Endothelial cell of umbilical vein (primary cell): ENCODE measurements around the gene ALDH8A1. TPM values are rescaled to one million over a fixed set of nuclear protein-coding genes. Genes with fewer than 3 reads are reported as not detected.

ENCODE experiments used
- BruUV-seq: library from RNA; stranded (reverse); fragments of 400-500 nt; replicated peaks from 2 replicates; lab custom pipeline; 2021; lab: Mats Ljungman, UMichigan
- CTCF ChIA-PET: fragments of 300-600, 350-600 bp; sonication (Branson Sonifier 250); formaldehyde crosslinking; loops from one replicate; lab custom pipeline; 2021; ENCODE audit warnings: antibody characterized with exemption, inconsistent platforms; lab: Charles Lee
- POLR2A ChIA-PET: fragments of 300-600, 350-600 bp; sonication (Branson Sonifier 250); formaldehyde crosslinking; loops from one replicate; lab custom pipeline; 2021; ENCODE audit warnings: antibody characterized with exemption, inconsistent platforms; lab: Charles Lee
- DNase-seq: peaks from one replicate; pipeline ENCODE4 v3.0.0-alpha.2; 2011; ENCODE audit warnings: low read depth, low spot score
- FAIRE-seq: peaks from 2 replicates; lab custom pipeline; 2011; peaks lifted over from hg19 to GRCh38; lab: Jason Lieb, UNC
- H2AFZ ChIP-seq: 2 replicates; pipeline ENCODE4 v1.6.0; 2012; ENCODE audit warnings: low read depth, low read length, control low read depth, inconsistent platforms
- H3K27ac ChIP-seq: 2 replicates; pipeline ENCODE4 v1.5.1; 2011; ENCODE audit warnings: low read depth, mild to moderate bottlenecking, control low read depth, low read length, moderate library complexity; ENCODE audit not compliant: insufficient read depth
- H3K27me3 ChIP-seq, 2 experiments: 2 replicates each; pipeline versions ENCODE4 v1.6.0 to v1.6.1; 2011; ENCODE audit warnings: low read length in 2 of 2, mixed read lengths in 1 of 2; ENCODE audit not compliant: control insufficient read depth in 2 of 2, insufficient read depth in 2 of 2
- H3K36me3 ChIP-seq, 2 experiments: 2 replicates in 1 of 2; 3 replicates in 1 of 2; pipeline ENCODE4 v1.5.1; 2011; ENCODE audit warnings: low read length in 2 of 2, mild to moderate bottlenecking in 1 of 2, moderate library complexity in 1 of 2; ENCODE audit not compliant: control insufficient read depth in 2 of 2, insufficient read depth in 2 of 2; ENCODE audit errors: extremely low read depth in 1 of 2
- H3K4me1 ChIP-seq: 3 replicates; pipeline ENCODE4 v1.5.1; 2011; ENCODE audit warnings: mild to moderate bottlenecking, low read length; ENCODE audit not compliant: control insufficient read depth, insufficient read depth; ENCODE audit errors: extremely low read depth
- H3K4me2 ChIP-seq: 2 replicates; pipeline ENCODE4 v1.6.1; 2011; ENCODE audit warnings: low read length, control low read depth, mixed read lengths; ENCODE audit not compliant: insufficient read depth
- H3K4me3 ChIP-seq, 3 experiments: fragments of 200-600 bp in 1 of 3; sonication (generic), shearing (Covaris generic) in 1 of 3; replicated peaks in 1 of 3; 2 replicates each; pipeline ENCODE4 v1.5.1; 2011 to 2016; ENCODE audit warnings: control low read depth in 3 of 3, low read length in 3 of 3, mild to moderate bottlenecking in 2 of 3, inconsistent platforms in 1 of 3, low read depth in 1 of 3, moderate library complexity in 1 of 3; ENCODE audit not compliant: insufficient read depth in 1 of 3
- H3K79me2 ChIP-seq: 2 replicates; pipeline ENCODE4 v1.6.0; 2012; ENCODE audit warnings: low read length, inconsistent platforms; ENCODE audit not compliant: control insufficient read depth, insufficient read depth
- H3K9ac ChIP-seq: replicated peaks from 2 replicates; pipeline ENCODE3; 2011; ENCODE audit warnings: low read length, control low read depth; ENCODE audit not compliant: insufficient read depth; ENCODE audit errors: extremely low read depth
- H3K9me1 ChIP-seq: replicated peaks from 3 replicates; pipeline ENCODE4 v1.6.0; 2011; ENCODE audit warnings: mild to moderate bottlenecking, low read length; ENCODE audit not compliant: control insufficient read depth, insufficient read depth; ENCODE audit errors: extremely low read depth
- H3K9me3 ChIP-seq: replicated peaks from 2 replicates; pipeline ENCODE4 v1.5.1; 2012; ENCODE audit warnings: low read length, inconsistent platforms; ENCODE audit not compliant: control insufficient read depth, insufficient read depth
- H4K20me1 ChIP-seq: replicated peaks from 2 replicates; pipeline ENCODE3; 2011; ENCODE audit warnings: mild to moderate bottlenecking, low read length; ENCODE audit not compliant: control insufficient read depth, insufficient read depth; ENCODE audit errors: extremely low read depth
- CTCF ChIP-seq, 2 donors: IDR thresholded peaks; 1 replicate in 1 of 2; 2 replicates in 1 of 2; pipeline ENCODE4 v1.5.1; 2011; ENCODE audit warnings: low read length in 2 of 2, mild to moderate bottlenecking in 2 of 2, moderate library complexity in 2 of 2, control low read depth in 1 of 2, inconsistent platforms in 1 of 2, low read depth in 1 of 2; ENCODE audit not compliant: insufficient read depth in 1 of 2; ENCODE audit errors: extremely low read depth in 1 of 2
- EZH2 ChIP-seq: IDR thresholded peaks from 2 replicates; pipeline ENCODE4 v1.6.1; 2012; ENCODE audit warnings: borderline replicate concordance, low read depth, mild to moderate bottlenecking, moderate library complexity, low read length, inconsistent platforms; ENCODE audit not compliant: severe bottlenecking
- FOS ChIP-seq: IDR thresholded peaks from 2 replicates; pipeline ENCODE4 v1.6.1; 2011; ENCODE audit warnings: mild to moderate bottlenecking, low read length, moderate library complexity, borderline replicate concordance; ENCODE audit not compliant: insufficient read depth
- GATA2 ChIP-seq: IDR thresholded peaks from 2 replicates; pipeline ENCODE4 v1.7.0; 2011; ENCODE audit warnings: low read depth, mild to moderate bottlenecking, moderate library complexity, mixed read lengths, low read length; ENCODE audit not compliant: insufficient read length, insufficient read depth
- JUN ChIP-seq: IDR thresholded peaks from 2 replicates; pipeline ENCODE4 v1.6.1; 2011; ENCODE audit warnings: borderline replicate concordance, low read depth; ENCODE audit not compliant: insufficient read length, insufficient read depth
- MAX ChIP-seq: IDR thresholded peaks from 2 replicates; pipeline ENCODE4 v1.6.1; 2011; ENCODE audit not compliant: insufficient read depth, insufficient read length
- MYC ChIP-seq: IDR thresholded peaks from one replicate; pipeline ENCODE4 v1.6.1; 2011; ENCODE audit warnings: mild to moderate bottlenecking, low read depth, low read length
- POLR2A ChIP-seq: IDR thresholded peaks from 2 replicates; pipeline ENCODE4 v1.6.1; 2012; ENCODE audit warnings: low read depth, mild to moderate bottlenecking, control low read depth, low read length
- POLR2AphosphoS5 ChIP-seq: IDR thresholded peaks from 2 replicates; pipeline ENCODE4 v1.6.1; 2012; ENCODE audit warnings: low read depth, mild to moderate bottlenecking, control low read depth, low read length, moderate library complexity; ENCODE audit not compliant: insufficient read depth
- dilution Hi-C: fragments of 300-500 bp; cut with MboI; formaldehyde crosslinking; loops from one replicate; pipeline ENCODE4 v1.15.0; 2019; ENCODE audit warnings: low sequenced_read_pairs; ENCODE audit not compliant: extremely low pct_ligation_motif_present
- intact Hi-C: fragments of 100-400 bp; cut with micrococcal nuclease; formaldehyde crosslinking; loops from one replicate; pipeline ENCODE4 v1.10.0; 2022
- polyA plus RNA-seq, 4 experiments: library from polyadenylated mRNA; depleted of rRNA in 3 of 4; stranded (reverse) in 3 of 4; unstranded in 1 of 4; fragments of >200 nt; gene quantifications; 2 replicates each; pipeline versions ENCODE4 v1.2.1 to v1.2.3, GENCODE V29; 2011 to 2012; ENCODE audit warnings: missing spikeins in 1 of 4
- total RNA-seq: library from RNA; stranded (reverse); gene quantifications from 2 replicates; pipeline ENCODE4 v1.2.3, GENCODE V29; 2021

The ALDH8A1 gene
- total and polyA plus RNA-seq, 2 donors (not counting 3 experiments of a cell fraction or from before 2014, with no cell fraction given) = 0.08 to 0.95 TPM

- Histone ChIP-seq H3K79me2 (no peaks in the 10 kb centered on the region), H3K4me3 (no peak overlapping the region), H3K4me2 (no peak overlapping the region), H3K9me1 (no peaks in the 10 kb centered on the region), H3K9ac (no peak overlapping the region), H3K36me3 (no peaks in the 10 kb centered on the region), H3K4me1 (no peaks in the 10 kb centered on the region), H2AFZ (no peak overlapping the region), H3K27ac (no peak overlapping the region), H3K9me3 (no peaks in the 10 kb centered on the region), H4K20me1 (no peaks in the 10 kb centered on the region), H3K27me3 (no peaks in the 10 kb centered on the region)
- intact Hi-C loops (no loop called here), dilution Hi-C loops (no loop called here)
- no TSS peak for BruUV-seq
- DNase-seq (no peak), FAIRE-seq (no peak)
- POLR2A ChIA-PET = no interaction called here
- TF ChIP-seq EZH2 = no peak
- no peak for TF ChIP-seq FOS
- no peak for TF ChIP-seq POLR2AphosphoS5
- no peak for TF ChIP-seq GATA2
- no peak for TF ChIP-seq POLR2A
- TF ChIP-seq CTCF (IDR thresholded peaks at IDR 0.05; ENCODE audit: extremely low read depth in 1 of 2, insufficient read depth in 1 of 2, low read depth in 1 of 2, low read length in 2 of 2) = no peak
- no peak for TF ChIP-seq JUN
- TF ChIP-seq MAX = no peak
- no peak for TF ChIP-seq MYC
- CTCF ChIA-PET = interaction anchor here (0.7 to 2.5 kb wide), 4 partner anchors 8 to 825 kb away, joined by 3 to 20 read pairs (median 5); no protein-coding TSS in a partner anchor
Observed at GRCh38 chr6:134948691-134949090, 1.2 kb downstream of the ALDH8A1 start.
